ENCODE measurements around the gene JADE3.
A peak's percentile ranks its signal among the peaks of the same experiment; 100 is the strongest.

The JADE3 gene

GRCh38 chrX:46903458-46904242 lies 8.6 kb upstream of the JADE3 start:
- H3K4me1 ChIP-seq (ENCODE audit: control insufficient read depth in 1 of 2, insufficient read depth in 2 of 2, low read length in 2 of 2) = no peaks in the 10 kb centered on the region
- H3K9me3 ChIP-seq (ENCODE audit: control insufficient read depth in 1 of 2, low read length in 2 of 2) = no peaks in the 10 kb centered on the region
- H3K36me3 ChIP-seq (ENCODE audit: control insufficient read depth in 1 of 2, insufficient read depth in 2 of 2, low read length in 2 of 2) = no peaks in the 10 kb centered on the region
- H3K4me3 ChIP-seq (ENCODE audit: low read depth in 1 of 2, low read length in 2 of 2) = peak overlapping the region; percentile 50 to 70
- H3K27me3 ChIP-seq (ENCODE audit: control insufficient read depth in 1 of 2, insufficient read depth in 2 of 2, low read length in 2 of 2) = no peaks in the 10 kb centered on the region
- H3K27ac ChIP-seq (ENCODE audit: low read depth, low read length) = no peak overlapping the region
- no peak overlapping the region for H3K9ac ChIP-seq (ENCODE audit: low read depth in 1 of 2, low read length in 2 of 2)

GRCh38 chrX:46904626-46905025 lies 7.6 kb upstream of the JADE3 start:
- H3K9me3 ChIP-seq (ENCODE audit: control insufficient read depth in 1 of 2, low read length in 2 of 2) = no peaks in the 10 kb centered on the region
- H3K4me1 ChIP-seq (ENCODE audit: control insufficient read depth in 1 of 2, insufficient read depth in 2 of 2, low read length in 2 of 2) = no peaks in the 10 kb centered on the region
- no peak overlapping the region for H3K4me3 ChIP-seq (ENCODE audit: low read depth in 1 of 2, low read length in 2 of 2)
- H3K36me3 ChIP-seq (ENCODE audit: control insufficient read depth in 1 of 2, insufficient read depth in 2 of 2, low read length in 2 of 2) = no peaks in the 10 kb centered on the region
- H3K9ac ChIP-seq (ENCODE audit: low read depth in 1 of 2, low read length in 2 of 2) = no peak overlapping the region
- no peak overlapping the region for H3K27ac ChIP-seq (ENCODE audit: low read depth, low read length)
- H3K27me3 ChIP-seq (ENCODE audit: control insufficient read depth in 1 of 2, insufficient read depth in 2 of 2, low read length in 2 of 2) = no peaks in the 10 kb centered on the region

- no peak overlapping the region for H3K4me3 ChIP-seq (ENCODE audit: low read depth in 1 of 2, low read length in 2 of 2)
- H3K27me3 ChIP-seq (ENCODE audit: control insufficient read depth in 1 of 2, insufficient read depth in 2 of 2, low read length in 2 of 2) = peaks cover 0 to 3% of the 10 kb centered on the region in 2 donors
- H3K4me1 ChIP-seq (ENCODE audit: control insufficient read depth in 1 of 2, insufficient read depth in 2 of 2, low read length in 2 of 2) = peaks cover 0 to 6% of the 10 kb centered on the region in 2 donors
- H3K36me3 ChIP-seq (ENCODE audit: control insufficient read depth in 1 of 2, insufficient read depth in 2 of 2, low read length in 2 of 2) = no peaks in the 10 kb centered on the region
- H3K9ac ChIP-seq (ENCODE audit: low read depth in 1 of 2, low read length in 2 of 2) = no peak overlapping the region
- H3K27ac ChIP-seq (ENCODE audit: low read depth, low read length) = no peak overlapping the region
- H3K9me3 ChIP-seq (ENCODE audit: control insufficient read depth in 1 of 2, low read length in 2 of 2) = no peaks in the 10 kb centered on the region
Measured at GRCh38 chrX:46910415-46910814, 1.8 kb upstream of the JADE3 start.

- Histone ChIP-seq H3K27me3 (ENCODE audit: control insufficient read depth in 1 of 2, insufficient read depth in 2 of 2, low read length in 2 of 2) (peaks cover 0 to 3% of the 10 kb centered on the region in 2 donors), H3K4me1 (ENCODE audit: control insufficient read depth in 1 of 2, insufficient read depth in 2 of 2, low read length in 2 of 2) (peaks cover 0 to 6% of the 10 kb centered on the region in 2 donors), H3K4me3 (ENCODE audit: low read depth in 1 of 2, low read length in 2 of 2) (peak overlapping the region; percentile 61 to 71), H3K9ac (ENCODE audit: low read depth in 1 of 2, low read length in 2 of 2) (peak overlapping the region; percentile 48 to 60), H3K36me3 (ENCODE audit: control insufficient read depth in 1 of 2, insufficient read depth in 2 of 2, low read length in 2 of 2) (no peaks in the 10 kb centered on the region), H3K27ac (ENCODE audit: low read depth, low read length) (no peak overlapping the region), H3K9me3 (ENCODE audit: control insufficient read depth in 1 of 2, low read length in 2 of 2) (no peaks in the 10 kb centered on the region)
Measured at GRCh38 chrX:46912603-46913491, 626 bp downstream of the JADE3 start.

- H3K9ac ChIP-seq (ENCODE audit: low read depth in 1 of 2, low read length in 2 of 2) = peak overlapping the region; percentile 48 to 60
- peaks cover 0 to 3% of the 10 kb centered on the region in 2 donors for H3K27me3 ChIP-seq (ENCODE audit: control insufficient read depth in 1 of 2, insufficient read depth in 2 of 2, low read length in 2 of 2)
Measured at GRCh38 chrX:46913667-46914066, 1.4 kb downstream of the JADE3 start.

GRCh38 chrX:46916273-46916672 lies 4.1 kb downstream of the JADE3 start:
- H3K27ac ChIP-seq (ENCODE audit: low read depth, low read length) = no peak overlapping the region
- no peaks in the 10 kb centered on the region for H3K9me3 ChIP-seq (ENCODE audit: control insufficient read depth in 1 of 2, low read length in 2 of 2)
- peaks cover 0 to 3% of the 10 kb centered on the region in 2 donors for H3K27me3 ChIP-seq (ENCODE audit: control insufficient read depth in 1 of 2, insufficient read depth in 2 of 2, low read length in 2 of 2)
- no peak overlapping the region for H3K4me3 ChIP-seq (ENCODE audit: low read depth in 1 of 2, low read length in 2 of 2)
- peaks cover 0 to 6% of the 10 kb centered on the region in 2 donors for H3K4me1 ChIP-seq (ENCODE audit: control insufficient read depth in 1 of 2, insufficient read depth in 2 of 2, low read length in 2 of 2)
- H3K36me3 ChIP-seq (ENCODE audit: control insufficient read depth in 1 of 2, insufficient read depth in 2 of 2, low read length in 2 of 2) = no peaks in the 10 kb centered on the region
- no peak overlapping the region for H3K9ac ChIP-seq (ENCODE audit: low read depth in 1 of 2, low read length in 2 of 2)

More at GRCh38 chrX:46913667-46914066, 1.4 kb downstream of the JADE3 start:
- Histone ChIP-seq H3K9me3 (ENCODE audit: control insufficient read depth in 1 of 2, low read length in 2 of 2) (no peaks in the 10 kb centered on the region), H3K4me1 (ENCODE audit: control insufficient read depth in 1 of 2, insufficient read depth in 2 of 2, low read length in 2 of 2) (peaks cover 0 to 6% of the 10 kb centered on the region in 2 donors), H3K27ac (ENCODE audit: low read depth, low read length) (no peak overlapping the region), H3K4me3 (ENCODE audit: low read depth in 1 of 2, low read length in 2 of 2) (peak overlapping the region; percentile 61 to 71), H3K36me3 (ENCODE audit: control insufficient read depth in 1 of 2, insufficient read depth in 2 of 2, low read length in 2 of 2) (no peaks in the 10 kb centered on the region)

GRCh38 chrX:46917622-46918021 lies 5.4 kb downstream of the JADE3 start:
- no peak overlapping the region for H3K9ac ChIP-seq (ENCODE audit: low read depth in 1 of 2, low read length in 2 of 2)
- H3K36me3 ChIP-seq (ENCODE audit: control insufficient read depth in 1 of 2, insufficient read depth in 2 of 2, low read length in 2 of 2) = no peaks in the 10 kb centered on the region
- H3K27me3 ChIP-seq (ENCODE audit: control insufficient read depth in 1 of 2, insufficient read depth in 2 of 2, low read length in 2 of 2) = peaks cover 0 to 3% of the 10 kb centered on the region in 2 donors
- H3K4me1 ChIP-seq (ENCODE audit: control insufficient read depth in 1 of 2, insufficient read depth in 2 of 2, low read length in 2 of 2) = peaks cover 0 to 6% of the 10 kb centered on the region in 2 donors
- no peaks in the 10 kb centered on the region for H3K9me3 ChIP-seq (ENCODE audit: control insufficient read depth in 1 of 2, low read length in 2 of 2)
- H3K27ac ChIP-seq (ENCODE audit: low read depth, low read length) = no peak overlapping the region
- no peak overlapping the region for H3K4me3 ChIP-seq (ENCODE audit: low read depth in 1 of 2, low read length in 2 of 2)

GRCh38 chrX:46918434-46918833 lies 6.2 kb downstream of the JADE3 start:
- no peak overlapping the region for H3K9ac ChIP-seq (ENCODE audit: low read depth in 1 of 2, low read length in 2 of 2)
- peaks cover 0 to 3% of the 10 kb centered on the region in 2 donors for H3K27me3 ChIP-seq (ENCODE audit: control insufficient read depth in 1 of 2, insufficient read depth in 2 of 2, low read length in 2 of 2)
- H3K27ac ChIP-seq (ENCODE audit: low read depth, low read length) = no peak overlapping the region
- no peaks in the 10 kb centered on the region for H3K36me3 ChIP-seq (ENCODE audit: control insufficient read depth in 1 of 2, insufficient read depth in 2 of 2, low read length in 2 of 2)
- no peaks in the 10 kb centered on the region for H3K9me3 ChIP-seq (ENCODE audit: control insufficient read depth in 1 of 2, low read length in 2 of 2)
- no peak overlapping the region for H3K4me3 ChIP-seq (ENCODE audit: low read depth in 1 of 2, low read length in 2 of 2)
- peaks cover 0 to 4% of the 10 kb centered on the region in 2 donors for H3K4me1 ChIP-seq (ENCODE audit: control insufficient read depth in 1 of 2, insufficient read depth in 2 of 2, low read length in 2 of 2)

- H3K4me1 ChIP-seq (ENCODE audit: control insufficient read depth in 1 of 2, insufficient read depth in 2 of 2, low read length in 2 of 2) = no peaks in the 10 kb centered on the region
- no peak overlapping the region for H3K9ac ChIP-seq (ENCODE audit: low read depth in 1 of 2, low read length in 2 of 2)
- no peak overlapping the region for H3K4me3 ChIP-seq (ENCODE audit: low read depth in 1 of 2, low read length in 2 of 2)
- no peaks in the 10 kb centered on the region for H3K27me3 ChIP-seq (ENCODE audit: control insufficient read depth in 1 of 2, insufficient read depth in 2 of 2, low read length in 2 of 2)
- no peaks in the 10 kb centered on the region for H3K9me3 ChIP-seq (ENCODE audit: control insufficient read depth in 1 of 2, low read length in 2 of 2)
- H3K36me3 ChIP-seq (ENCODE audit: control insufficient read depth in 1 of 2, insufficient read depth in 2 of 2, low read length in 2 of 2) = no peaks in the 10 kb centered on the region
- H3K27ac ChIP-seq (ENCODE audit: low read depth, low read length) = no peak overlapping the region
Measured at GRCh38 chrX:46920235-46920634, 8.0 kb downstream of the JADE3 start.

GRCh38 chrX:46922611-46923010 lies 10.4 kb downstream of the JADE3 start:
- Histone ChIP-seq H3K27ac (ENCODE audit: low read depth, low read length) (no peak overlapping the region), H3K36me3 (ENCODE audit: control insufficient read depth in 1 of 2, insufficient read depth in 2 of 2, low read length in 2 of 2) (no peaks in the 10 kb centered on the region), H3K27me3 (ENCODE audit: control insufficient read depth in 1 of 2, insufficient read depth in 2 of 2, low read length in 2 of 2) (no peaks in the 10 kb centered on the region), H3K4me3 (ENCODE audit: low read depth in 1 of 2, low read length in 2 of 2) (no peak overlapping the region), H3K9me3 (ENCODE audit: control insufficient read depth in 1 of 2, low read length in 2 of 2) (no peaks in the 10 kb centered on the region), H3K9ac (ENCODE audit: low read depth in 1 of 2, low read length in 2 of 2) (no peak overlapping the region), H3K4me1 (ENCODE audit: control insufficient read depth in 1 of 2, insufficient read depth in 2 of 2, low read length in 2 of 2) (no peaks in the 10 kb centered on the region)

All from duodenal mucosa (tissue), 2 donors.